ENCODE measurements around the gene ZNRF3.

The ZNRF3 gene

GRCh38 chr22:28923826-28924732 is 40.7 kb downstream of the ZNRF3 start:
- no peak for ATAC-seq
- TF ChIP-seq ESRRG (CRISPR knock-in tag; IDR thresholded peaks at IDR 0.05) (no peak), TSHZ2 (CRISPR knock-in tag; IDR thresholded peaks at IDR 0.05) (0 out of 2 replicates have a peak, but pooled peaks have one; percentile 42)

GRCh38 chr22:28925916-28926315 is 42.5 kb downstream of the ZNRF3 start:
- TF ChIP-seq CREB5 (CRISPR knock-in tag; IDR thresholded peaks at IDR 0.05; ENCODE audit: low read depth) (no peak), ZFP3 (CRISPR knock-in tag; IDR thresholded peaks at IDR 0.05) (no peak), RARB (CRISPR knock-in tag; IDR thresholded peaks at IDR 0.05) (no peak), ZFP30 (CRISPR knock-in tag; IDR thresholded peaks at IDR 0.05) (no peak), OSR1 (CRISPR knock-in tag; IDR thresholded peaks at IDR 0.05) (no peak), TCF4 (CRISPR knock-in tag; IDR thresholded peaks at IDR 0.05; ENCODE audit: borderline replicate concordance) (no peak), CSDC2 (CRISPR knock-in tag; IDR thresholded peaks at IDR 0.05) (no peak), TSHZ2 (CRISPR knock-in tag; IDR thresholded peaks at IDR 0.05) (no peak), SNAI2 (CRISPR knock-in tag; IDR thresholded peaks at IDR 0.05) (no peak), ISL1 (CRISPR knock-in tag; IDR thresholded peaks at IDR 0.05) (no peak), PPARA (CRISPR knock-in tag; IDR thresholded peaks at IDR 0.05; ENCODE audit: borderline replicate concordance) (no peak), POU6F1 (CRISPR knock-in tag; IDR thresholded peaks at IDR 0.05; ENCODE audit: borderline replicate concordance, low read depth) (no peak), GLIS3 (CRISPR knock-in tag; IDR thresholded peaks at IDR 0.05) (no peak), ZC3H10 (CRISPR knock-in tag; IDR thresholded peaks at IDR 0.05) (no peak), ESRRG (CRISPR knock-in tag; IDR thresholded peaks at IDR 0.05) (no peak), BACH2 (CRISPR knock-in tag; IDR thresholded peaks at IDR 0.05; ENCODE audit: borderline replicate concordance) (no peak), PATZ1 (CRISPR knock-in tag; IDR thresholded peaks at IDR 0.05; ENCODE audit: borderline replicate concordance) (no peak), ZNF70 (CRISPR knock-in tag; IDR thresholded peaks at IDR 0.05) (no peak), CSRNP3 (CRISPR knock-in tag; IDR thresholded peaks at IDR 0.05) (no peak)
- ATAC-seq: no peak

All from SK-N-SH treated with all-trans-retinoic acid at 6 μM for 48 hours (cell line).